CMK (cell line): ENCODE data around the gene UBIAD1.
"Not testable (repeated sequence)": the region's sequence is repeated elsewhere in the genome, so short reads cannot be mapped to it uniquely, and the experiment has no call there.

ENCODE experiments used
- DNase-seq: peaks from one replicate; pipeline ENCODE4 v3.0.0-alpha.2; 2010; ENCODE audit warnings: low read depth

UBIAD1 gene

DNA sequence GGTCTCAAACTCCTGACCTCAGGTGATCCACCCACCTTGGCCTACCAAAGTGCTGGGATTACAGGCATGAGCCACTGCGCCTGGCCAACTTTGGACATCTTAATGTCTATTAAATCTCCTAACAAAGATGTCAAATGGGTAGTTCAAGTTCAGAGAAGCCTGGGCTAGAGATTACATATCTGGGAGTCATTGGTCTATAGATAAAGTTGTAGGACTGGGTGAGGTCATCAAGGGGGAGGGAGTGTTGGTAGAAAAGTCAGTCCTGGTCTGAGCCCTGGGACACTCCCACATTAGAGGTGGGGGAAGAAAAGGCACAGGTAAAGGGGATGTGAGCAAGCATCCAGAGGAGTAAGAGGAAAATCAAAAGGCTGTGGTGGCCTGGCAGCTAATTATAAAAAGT, 6.6 kb downstream of the UBIAD1 start:
- DNase-seq = no peak

DNA sequence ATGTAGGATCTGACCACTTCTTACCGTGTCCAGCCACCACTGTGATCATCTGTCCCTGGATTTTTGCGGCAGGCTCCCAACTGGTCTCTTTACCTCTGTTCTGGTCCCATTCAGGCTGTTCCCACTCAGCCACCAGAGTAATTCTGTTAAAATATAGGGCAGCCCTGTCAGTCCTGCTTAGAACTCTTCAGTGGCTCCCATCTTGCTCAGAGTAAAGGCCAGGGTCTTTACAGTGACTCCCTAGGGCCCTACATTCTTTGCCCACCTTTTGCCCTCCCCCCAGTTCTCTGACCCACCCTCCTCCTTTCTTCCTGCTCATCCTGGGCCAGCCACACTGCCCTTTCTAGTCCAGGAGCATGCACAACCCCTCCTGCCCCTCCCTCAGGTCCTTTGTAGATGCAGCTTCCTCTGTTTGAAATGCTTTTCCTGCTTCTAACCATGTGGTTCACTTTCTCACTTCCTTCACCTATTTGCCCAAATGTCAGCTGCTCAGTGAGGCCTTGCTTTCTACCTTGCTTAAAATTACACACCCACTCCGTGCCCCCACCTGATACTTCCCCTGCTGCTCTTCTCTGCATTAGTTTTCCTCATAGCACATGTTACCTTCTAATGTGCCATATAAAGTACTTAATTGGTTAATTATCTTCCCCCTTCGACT, 7.8 kb downstream of the UBIAD1 start:
- no peak for DNase-seq

- DNase-seq = no peak
Observed at GRCh38 chr1:11281518-11282331, 8.7 kb downstream of the UBIAD1 start.

- DNase-seq = no peak
Observed at GRCh38 chr1:11283151-11283550, 10.2 kb downstream of the UBIAD1 start.

DNA sequence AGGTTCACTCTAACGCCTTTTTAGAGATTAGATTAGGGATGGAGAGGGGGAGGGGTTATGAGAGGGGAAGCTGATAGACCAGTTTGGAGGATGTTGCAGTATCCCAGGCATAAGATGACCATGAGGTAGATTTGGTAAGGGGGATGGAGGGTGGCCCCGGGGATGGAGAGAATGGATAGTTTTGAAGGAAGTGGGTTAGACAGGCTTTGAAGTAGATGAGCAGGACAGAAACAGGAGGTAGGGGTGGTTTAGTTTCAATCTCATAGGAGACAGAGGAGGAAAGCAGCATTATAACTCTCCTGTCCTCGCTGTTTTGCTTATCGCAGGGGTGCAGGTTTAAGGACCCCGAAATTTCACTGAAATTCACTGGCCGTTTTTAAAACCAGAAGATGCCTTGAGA, 11.8 kb downstream of the UBIAD1 start:
- DNase-seq = no peak

- DNase-seq = no peak
Observed at GRCh38 chr1:11285883-11286734, 13.1 kb downstream of the UBIAD1 start.

GRCh38 chr1:11286735-11287410, 13.9 kb downstream of the UBIAD1 start:
- no peak for DNase-seq

GRCh38 chr1:11289064-11289463, 16.1 kb downstream of the UBIAD1 start:
- no peak for DNase-seq

GRCh38 chr1:11291049-11291448, 18.1 kb downstream of the UBIAD1 start:
- DNase-seq = no peak

- DNase-seq = no peak
Observed at GRCh38 chr1:11293856-11294255, 20.9 kb downstream of the UBIAD1 start.

GRCh38 chr1:11294951-11295350, 22.0 kb downstream of the UBIAD1 start:
- no peak for DNase-seq

GRCh38 chr1:11295905-11296304, 22.9 kb downstream of the UBIAD1 start:
- DNase-seq = no peak

DNA sequence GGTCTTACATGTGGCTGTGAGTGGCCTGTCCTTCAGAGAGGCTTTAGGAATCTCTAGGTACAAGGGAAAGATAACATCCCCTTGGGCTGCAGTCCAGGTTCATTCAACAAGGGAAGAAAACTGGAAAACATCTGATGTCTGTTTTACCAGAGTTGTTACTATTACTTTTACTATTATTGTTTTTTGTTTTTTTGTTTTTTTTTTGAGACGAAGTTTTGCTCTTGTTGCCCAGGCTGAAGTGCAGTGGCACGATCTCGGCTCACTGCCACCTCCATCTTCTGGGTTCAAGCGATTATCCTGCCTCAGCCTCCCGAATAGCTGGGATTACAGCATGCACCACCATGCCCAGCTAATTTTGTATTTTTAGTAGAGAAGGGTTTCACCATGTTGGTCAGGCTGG, 24.8 kb downstream of the UBIAD1 start:
- not testable (repeated sequence) for DNase-seq

GRCh38 chr1:11298390-11299224, 25.6 kb downstream of the UBIAD1 start:
- no peak for DNase-seq

DNA sequence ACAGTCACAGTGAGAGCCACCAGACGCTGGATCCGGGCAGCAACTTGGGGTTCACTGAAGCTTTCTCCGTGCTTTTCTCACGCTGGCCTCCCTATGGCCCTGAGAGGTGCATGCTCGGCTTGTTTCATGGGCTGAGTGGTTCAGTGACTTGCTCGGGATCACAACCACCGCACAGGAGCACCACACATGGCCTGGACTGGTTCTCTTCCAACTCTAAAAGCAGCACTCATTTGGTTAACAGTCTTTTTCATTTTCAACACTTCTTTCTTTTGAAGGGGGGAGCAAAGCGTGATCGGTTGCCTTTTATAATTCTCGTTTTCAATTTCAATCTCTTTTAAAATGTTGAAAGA, 26.2 kb downstream of the UBIAD1 start:
- no peak for DNase-seq

DNA sequence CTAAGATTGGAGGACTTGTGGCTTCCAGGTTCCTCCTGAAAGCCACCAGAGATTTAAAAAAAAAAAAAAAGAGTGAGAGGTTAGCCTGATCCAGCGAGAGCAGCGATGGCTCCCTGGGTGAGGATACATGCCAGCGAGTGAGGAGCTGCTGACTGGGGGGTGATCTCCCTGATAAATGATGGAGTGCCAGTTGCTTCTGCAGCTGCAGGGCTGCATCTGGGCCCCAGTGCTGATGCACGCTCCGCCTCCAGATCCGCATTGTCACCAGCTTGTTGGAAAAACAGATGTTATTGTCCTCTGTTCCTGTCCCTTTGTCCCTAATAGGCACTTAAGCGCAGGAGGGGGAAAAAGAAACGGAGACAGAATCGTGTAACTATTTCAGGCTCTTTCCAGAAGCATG, 28.6 kb downstream of the UBIAD1 start:
- DNase-seq = no peak

GRCh38 chr1:11302366-11302765, 29.4 kb downstream of the UBIAD1 start:
- DNase-seq = no peak

DNA sequence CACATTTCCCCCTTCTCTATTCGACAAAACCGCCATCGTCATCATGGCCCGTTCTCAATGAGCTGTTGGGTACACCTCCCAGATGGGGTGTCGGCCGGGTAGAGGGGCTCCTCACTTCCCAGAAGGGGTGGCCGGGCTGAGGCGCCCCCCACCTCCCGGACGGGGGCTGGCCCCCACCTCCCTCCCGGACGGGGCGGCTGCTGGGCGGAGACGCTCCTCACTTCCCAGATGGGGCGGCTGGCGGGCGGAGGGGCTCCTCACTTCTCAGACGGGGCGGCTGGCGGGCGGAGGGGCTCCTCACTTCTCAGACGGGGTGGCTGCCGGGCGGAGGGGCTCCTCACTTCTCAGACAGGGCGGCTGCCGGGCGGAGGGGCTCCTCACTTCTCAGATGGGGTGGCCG, 32.5 kb downstream of the UBIAD1 start:
- DNase-seq = not testable (repeated sequence)

GRCh38 chr1:11307852-11308251, 34.9 kb downstream of the UBIAD1 start:
- no peak for DNase-seq

GRCh38 chr1:11308699-11309224, 35.8 kb downstream of the UBIAD1 start:
- no peak for DNase-seq

GRCh38 chr1:11309385-11309784, 36.4 kb downstream of the UBIAD1 start:
- no peak for DNase-seq
